NCI-H2171 treated with DMSO at 0.1 percent for 48 hours (cell line): ENCODE results near the gene PKDCC.

Experiments
- DNase-seq: peaks from one replicate; lab custom pipeline; 2025; lab: John Stamatoyannopoulos, UW

Gene PKDCC

GRCh38 chr2:42107249-42108042 is 59.6 kb downstream of the PKDCC start:
- DNase-seq = no peak
